ENCODE measurements around the gene GABRR1. TPM values are rescaled to one million over a fixed set of nuclear protein-coding genes. Genes with fewer than 3 reads are reported as not detected.
A peak's percentile ranks its signal among the peaks of the same experiment; 100 is the strongest.

The GABRR1 gene
- total RNA-seq, 3 donors from 2014 or later: not detected

GRCh38 chr6:89180971-89181370 lies 36.2 kb downstream of the GABRR1 start:
- TF ChIP-seq CTCF (IDR thresholded peaks at IDR 0.05): no peak
- intact Hi-C loops (cut with DNase I, micrococcal nuclease): no loop called here
- H3K4me1 ChIP-seq (ENCODE audit: low read depth): no peaks in the 10 kb centered on the region
- no peaks in the 10 kb centered on the region for H3K36me3 ChIP-seq (ENCODE audit: low read depth)
- ATAC-seq (no peak), DNase-seq (no peak)
- H3K9me3 ChIP-seq: no peaks in the 10 kb centered on the region
- H3K4me3 ChIP-seq: no peak overlapping the region

- Histone ChIP-seq H3K9me3 (no peaks in the 10 kb centered on the region), H3K4me3 (no peak overlapping the region), H3K36me3 (ENCODE audit: low read depth) (no peaks in the 10 kb centered on the region), H3K4me1 (ENCODE audit: low read depth) (no peaks in the 10 kb centered on the region)
- ATAC-seq: no peak
- no peak for TF ChIP-seq CTCF (IDR thresholded peaks at IDR 0.05)
- DNase-seq: no peak
- intact Hi-C loops (cut with DNase I, micrococcal nuclease): no loop called here
Observed at GRCh38 chr6:89180112-89180511, 37.0 kb downstream of the GABRR1 start.

GRCh38 chr6:89173634-89174033 lies 43.5 kb downstream of the GABRR1 start:
- no peaks in the 10 kb centered on the region for H3K36me3 ChIP-seq (ENCODE audit: low read depth)
- no peak overlapping the region for H3K4me3 ChIP-seq
- no peaks in the 10 kb centered on the region for H3K9me3 ChIP-seq
- TF ChIP-seq CTCF (IDR thresholded peaks at IDR 0.05): no peak
- intact Hi-C loops (cut with DNase I, micrococcal nuclease): no loop called here
- ATAC-seq: no peak
- DNase-seq: no peak
- H3K4me1 ChIP-seq (ENCODE audit: low read depth): no peaks in the 10 kb centered on the region

GRCh38 chr6:89172131-89172530 lies 45.0 kb downstream of the GABRR1 start:
- Histone ChIP-seq H3K4me3 (no peak overlapping the region), H3K4me1 (ENCODE audit: low read depth) (no peaks in the 10 kb centered on the region), H3K36me3 (ENCODE audit: low read depth) (no peaks in the 10 kb centered on the region), H3K9me3 (no peaks in the 10 kb centered on the region)
- ATAC-seq: no peak
- no peak for TF ChIP-seq CTCF (IDR thresholded peaks at IDR 0.05)
- DNase-seq: no peak
- intact Hi-C loops (cut with DNase I, micrococcal nuclease): no loop called here

- no peak for DNase-seq
- H3K36me3 ChIP-seq (ENCODE audit: low read depth): no peaks in the 10 kb centered on the region
- TF ChIP-seq CTCF (IDR thresholded peaks at IDR 0.05): no peak
- intact Hi-C loops (cut with DNase I, micrococcal nuclease): no loop called here
- peak; percentile 26 for ATAC-seq
- H3K9me3 ChIP-seq: no peaks in the 10 kb centered on the region
- no peaks in the 10 kb centered on the region for H3K4me1 ChIP-seq (ENCODE audit: low read depth)
- H3K4me3 ChIP-seq: no peak overlapping the region
Observed at GRCh38 chr6:89162047-89162371, 55.1 kb downstream of the GABRR1 start.

GRCh38 chr6:89161326-89162046 lies 55.7 kb downstream of the GABRR1 start:
- DNase-seq (no peak), ATAC-seq (peak; percentile 36)
- no peak for TF ChIP-seq CTCF (IDR thresholded peaks at IDR 0.05)
- no peaks in the 10 kb centered on the region for H3K36me3 ChIP-seq (ENCODE audit: low read depth)
- H3K9me3 ChIP-seq: no peaks in the 10 kb centered on the region
- intact Hi-C loops (cut with DNase I, micrococcal nuclease): no loop called here
- no peaks in the 10 kb centered on the region for H3K4me1 ChIP-seq (ENCODE audit: low read depth)
- no peak overlapping the region for H3K4me3 ChIP-seq

All from mucosa of descending colon (tissue), 3 donors.